ENCODE data around the gene HMGCL.
"Not testable (repeated sequence)": the region's sequence is repeated elsewhere in the genome, so short reads cannot be mapped to it uniquely, and the experiment has no call there.

DNA sequence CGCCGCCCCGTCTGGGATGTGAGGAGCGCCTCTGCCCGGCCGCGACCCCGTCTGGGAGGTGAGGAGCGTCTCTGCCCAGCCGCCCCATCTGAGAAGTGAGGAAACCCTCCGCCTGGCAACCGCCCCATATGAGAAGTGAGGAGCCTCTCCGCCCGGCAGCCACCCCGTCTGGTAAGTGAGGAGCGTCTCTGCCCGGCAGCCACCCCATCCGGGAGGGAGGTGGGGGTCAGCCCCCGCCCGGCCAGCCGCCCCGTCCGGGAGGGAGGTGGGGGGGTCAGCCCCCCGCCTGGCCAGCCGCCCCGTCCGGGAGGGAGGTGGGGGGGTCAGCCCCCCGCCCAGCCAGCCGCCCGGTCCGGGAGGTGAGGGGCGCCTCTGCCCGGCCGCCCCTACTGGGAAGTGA, 27.9 kb upstream of the HMGCL start:
- not testable (repeated sequence) for TF ChIP-seq POLR2AphosphoS5, POLR2A (IDR thresholded peaks at IDR 0.05; ENCODE audit: low read depth, low read length)

Measured in GM12892 (cell line).